ENCODE results near the gene PLPP4. TPM values are rescaled to one million over a fixed set of nuclear protein-coding genes. Genes with fewer than 3 reads are reported as not detected.

PLPP4 gene
- total RNA-seq, 1 donor from 2014 or later = not detected

GRCh38 chr10:120612756-120613155, 155.7 kb downstream of the PLPP4 start:
- H3K27ac Mint-ChIP-seq = no peak overlapping the region
- Histone ChIP-seq H3K9me3 (ENCODE audit: low read depth) (peaks cover 10% of the 10 kb centered on the region), H3K27me3 (no peaks in the 10 kb centered on the region), H2AFZ (replicated peaks) (no peak overlapping the region), H3K79me2 (ENCODE audit: low read depth) (no peaks in the 10 kb centered on the region), H3K4me3 (no peak overlapping the region), H3K27ac (no peak overlapping the region), H3K4me2 (no peak overlapping the region), H3F3A (ENCODE audit: low read depth) (no peaks in the 10 kb centered on the region), H3K36me3 (no peaks in the 10 kb centered on the region), H3K4me1 (peaks cover 9% of the 10 kb centered on the region), H3K9ac (no peak overlapping the region), H4K20me1 (ENCODE audit: low read depth) (no peaks in the 10 kb centered on the region)
- TF ChIP-seq EZH2 (IDR thresholded peaks at IDR 0.05) (no peak), CTCF (IDR thresholded peaks at IDR 0.05) (no peak), EZH2phosphoT487 (IDR thresholded peaks at IDR 0.05) (no peak)
- no peak overlapping the region for H3K4me3 Mint-ChIP-seq
- no peaks in the 10 kb centered on the region for H3K36me3 Mint-ChIP-seq
- no peaks in the 10 kb centered on the region for H3K4me1 Mint-ChIP-seq
- no peaks in the 10 kb centered on the region for H3K27me3 Mint-ChIP-seq (ENCODE audit: insufficient read depth, low read depth)
- peaks cover 3% of the 10 kb centered on the region for H3K9me3 Mint-ChIP-seq
- DNase-seq (ENCODE audit: low spot score) = no peak

GRCh38 chr10:120613180-120613579, 156.2 kb downstream of the PLPP4 start:
- Mint-ChIP-seq H3K4me3 (no peak overlapping the region), H3K9me3 (peaks cover 3% of the 10 kb centered on the region), H3K27ac (no peak overlapping the region), H3K4me1 (no peaks in the 10 kb centered on the region), H3K36me3 (no peaks in the 10 kb centered on the region), H3K27me3 (ENCODE audit: insufficient read depth, low read depth) (no peaks in the 10 kb centered on the region)
- H3K4me1 ChIP-seq = peaks cover 9% of the 10 kb centered on the region
- H3K9ac ChIP-seq = no peak overlapping the region
- no peaks in the 10 kb centered on the region for H3K36me3 ChIP-seq
- peaks cover 10% of the 10 kb centered on the region for H3K9me3 ChIP-seq (ENCODE audit: low read depth)
- no peaks in the 10 kb centered on the region for H3F3A ChIP-seq (ENCODE audit: low read depth)
- no peak overlapping the region for H3K4me3 ChIP-seq
- H2AFZ ChIP-seq (replicated peaks) = no peak overlapping the region
- H3K4me2 ChIP-seq = no peak overlapping the region
- H3K79me2 ChIP-seq (ENCODE audit: low read depth) = no peaks in the 10 kb centered on the region
- no peak for TF ChIP-seq EZH2phosphoT487 (IDR thresholded peaks at IDR 0.05)
- no peak for TF ChIP-seq EZH2 (IDR thresholded peaks at IDR 0.05)
- TF ChIP-seq CTCF (IDR thresholded peaks at IDR 0.05) = no peak
- H3K27me3 ChIP-seq = no peaks in the 10 kb centered on the region
- H3K27ac ChIP-seq = no peak overlapping the region
- no peaks in the 10 kb centered on the region for H4K20me1 ChIP-seq (ENCODE audit: low read depth)
- DNase-seq (ENCODE audit: low spot score) = no peak

- no peak overlapping the region for H3K4me3 Mint-ChIP-seq
- no peaks in the 10 kb centered on the region for H3F3A ChIP-seq (ENCODE audit: low read depth)
- H3K79me2 ChIP-seq (ENCODE audit: low read depth) = no peaks in the 10 kb centered on the region
- H3K27ac ChIP-seq = no peak overlapping the region
- no peak overlapping the region for H2AFZ ChIP-seq (replicated peaks)
- no peaks in the 10 kb centered on the region for H3K36me3 ChIP-seq
- peaks cover 16% of the 10 kb centered on the region for H3K4me1 ChIP-seq
- no peaks in the 10 kb centered on the region for H3K36me3 Mint-ChIP-seq
- H3K27ac Mint-ChIP-seq = no peak overlapping the region
- peaks cover 7% of the 10 kb centered on the region for H3K4me1 Mint-ChIP-seq
- peaks cover 5% of the 10 kb centered on the region for H3K9me3 Mint-ChIP-seq
- H4K20me1 ChIP-seq (ENCODE audit: low read depth) = no peaks in the 10 kb centered on the region
- H3K27me3 ChIP-seq = no peaks in the 10 kb centered on the region
- DNase-seq (ENCODE audit: low spot score) = no peak
- H3K9me3 ChIP-seq (ENCODE audit: low read depth) = peaks cover 10% of the 10 kb centered on the region
- TF ChIP-seq EZH2phosphoT487 (IDR thresholded peaks at IDR 0.05) (no peak), CTCF (IDR thresholded peaks at IDR 0.05) (no peak), EZH2 (IDR thresholded peaks at IDR 0.05) (no peak)
- H3K4me2 ChIP-seq = no peak overlapping the region
- H3K9ac ChIP-seq = no peak overlapping the region
- H3K4me3 ChIP-seq = no peak overlapping the region
- H3K27me3 Mint-ChIP-seq (ENCODE audit: insufficient read depth, low read depth) = no peaks in the 10 kb centered on the region
These were observed 157.7 kb downstream of the PLPP4 start for GRCh38 chr10:120614680-120615079.
